Mesangial cell (primary cell): ENCODE measurements around the gene AGBL3. TPM values are rescaled to one million over a fixed set of nuclear protein-coding genes. Genes with fewer than 3 reads are reported as not detected.

Source experiments
- total RNA-seq: library from RNA; depleted of rRNA; stranded (reverse); fragments of >200 nt; gene quantifications from 2 replicates; pipeline ENCODE4 v1.2.3, GENCODE V29; 2015

AGBL3 gene
- 0.49 and 0.89 TPM in 2 replicates for total RNA-seq

GRCh38 chr7:134986363-134987251 is at the start of gene AGBL3:
Gene AGBL3 (plus strand): TSS chr7:134986508. CDS start chr7:134987934, 1,426 bp downstream.

GRCh38 chr7:135147899-135148721 is 161.8 kb downstream of the AGBL3 start, which contains the start of gene TMEM140:
Gene TMEM140 (plus strand): TSS chr7:135148072. CDS start chr7:135164442, 16,370 bp downstream.

GRCh38 chr7:135170274-135170997 is 184.1 kb downstream of the AGBL3 start, which contains the start of gene CYREN:
Gene CYREN (minus strand): TSS chr7:135170707. CDS start chr7:135168922, 1,785 bp downstream.

Other genes starting within 250 kb of the AGBL3 start
- gene CALD1, start 206.9 kb upstream of the AGBL3 start, total RNA-seq: 118 and 122 TPM in 2 replicates
- 0.33 and 2.0 TPM in 2 replicates for gene TMEM140, start 161.6 kb downstream of the AGBL3 start, total RNA-seq
- 46.8 and 50.3 TPM in 2 replicates for gene CYREN, start 184.2 kb downstream of the AGBL3 start, total RNA-seq
- 16.1 and 28.3 TPM in 2 replicates for gene WDR91, start 225.0 kb downstream of the AGBL3 start, total RNA-seq
- gene STRA8, start 247.3 kb downstream of the AGBL3 start, total RNA-seq: not detected in 2 replicates